ENCODE measurements around the gene HLA-DPB1.
A peak's percentile ranks its signal among the peaks of the same experiment; 100 is the strongest.
"Not testable (repeated sequence)": the region's sequence is repeated elsewhere in the genome, so short reads cannot be mapped to it uniquely, and the experiment has no call there.

HLA-DPB1 gene

DNA sequence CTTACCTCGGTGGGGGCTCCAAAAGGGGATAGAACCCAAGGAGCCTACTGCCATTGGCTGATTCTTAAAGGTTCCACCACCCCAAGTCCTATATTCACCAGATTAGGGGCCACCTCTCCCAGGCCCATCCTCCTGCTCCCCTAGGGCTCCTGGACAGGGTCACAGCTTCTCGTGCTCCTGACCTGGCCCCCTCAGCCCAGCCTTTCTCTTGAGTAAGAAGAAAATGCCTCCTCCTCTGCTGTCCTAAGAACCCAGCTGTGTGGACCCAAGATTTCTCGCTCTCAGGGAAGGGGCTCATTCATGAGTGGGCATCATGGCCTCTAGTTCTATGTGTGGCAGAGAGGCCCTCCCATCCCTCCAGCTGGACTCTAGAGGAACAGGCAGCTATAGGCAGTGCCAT is 16.6 kb downstream of the HLA-DPB1 start:
- no peak for TF ChIP-seq JUND (IDR thresholded peaks at IDR 0.05; ENCODE audit: low read depth)
- in situ Hi-C loops (cut with HindIII; ENCODE audit: low pct_unique_long_range_greater_than_20kb, low sequenced_read_pairs): no loop called here
- no peak for DNase-seq (ENCODE audit: low read depth in 1 of 2, low spot score in 1 of 2)

DNA sequence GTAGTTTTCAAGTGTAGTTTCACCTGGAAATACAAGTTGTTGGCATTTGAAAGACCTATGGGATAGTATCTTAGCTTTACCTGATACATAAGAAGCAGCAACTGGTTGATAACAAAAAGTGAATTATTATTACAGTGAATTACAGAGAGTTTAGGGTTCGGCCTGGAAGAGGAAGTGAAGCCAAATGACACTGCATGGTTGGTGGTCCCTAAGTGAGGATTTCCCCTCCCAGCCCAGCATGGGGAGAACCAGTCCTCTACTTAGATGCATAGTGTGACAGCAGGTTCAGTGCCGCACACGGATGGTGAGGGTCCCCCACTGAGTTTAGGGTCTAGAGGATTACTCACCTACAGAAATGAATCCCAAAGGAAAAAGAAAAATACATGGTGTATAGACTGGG is 18.1 kb downstream of the HLA-DPB1 start:
- DNase-seq (ENCODE audit: low read depth in 1 of 2, low spot score in 1 of 2): no peak
- TF ChIP-seq JUND (IDR thresholded peaks at IDR 0.05; ENCODE audit: low read depth): no peak
- in situ Hi-C loops (cut with HindIII; ENCODE audit: low pct_unique_long_range_greater_than_20kb, low sequenced_read_pairs): no loop called here

- in situ Hi-C loops (cut with HindIII; ENCODE audit: low pct_unique_long_range_greater_than_20kb, low sequenced_read_pairs): no loop called here
- TF ChIP-seq JUND (IDR thresholded peaks at IDR 0.05; ENCODE audit: low read depth): no peak
- DNase-seq (ENCODE audit: low read depth in 1 of 2, low spot score in 1 of 2): no peak
Measured at GRCh38 chr6:33095681-33096080, 19.9 kb downstream of the HLA-DPB1 start.

- in situ Hi-C loops (cut with HindIII; ENCODE audit: low pct_unique_long_range_greater_than_20kb, low sequenced_read_pairs): not testable (repeated sequence)
- DNase-seq (ENCODE audit: low read depth in 1 of 2, low spot score in 1 of 2): peak in 1 of 2 experiments; percentile 29
Measured at GRCh38 chr6:33101121-33101737, 25.4 kb downstream of the HLA-DPB1 start.

DNA sequence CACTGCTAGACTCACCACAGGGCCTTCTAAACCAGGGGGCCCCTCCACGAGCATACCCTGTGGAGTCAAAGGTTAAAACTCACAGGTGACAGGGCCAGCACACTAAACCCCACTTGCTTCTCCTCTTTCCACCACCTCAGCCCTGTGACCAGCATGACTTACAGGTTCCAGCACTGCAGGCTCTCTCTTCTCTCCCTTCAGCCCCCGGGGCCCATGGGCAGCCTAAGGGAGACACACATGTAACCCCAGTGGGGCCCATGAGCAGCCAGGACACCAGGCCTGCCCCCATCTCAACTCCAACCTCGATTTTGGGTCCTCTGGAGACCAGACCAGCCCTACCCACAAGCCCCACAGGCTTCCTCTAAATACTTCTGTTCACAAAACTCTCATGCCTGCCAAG is 28.0 kb downstream of the HLA-DPB1 start:
- no peak for TF ChIP-seq JUND (IDR thresholded peaks at IDR 0.05; ENCODE audit: low read depth)
- in situ Hi-C loops (cut with HindIII; ENCODE audit: low pct_unique_long_range_greater_than_20kb, low sequenced_read_pairs): no loop called here
- DNase-seq (ENCODE audit: low read depth in 1 of 2, low spot score in 1 of 2): no peak

- in situ Hi-C loops (cut with HindIII; ENCODE audit: low pct_unique_long_range_greater_than_20kb, low sequenced_read_pairs): no loop called here
- no peak for DNase-seq (ENCODE audit: low read depth in 1 of 2, low spot score in 1 of 2)
- no peak for TF ChIP-seq JUND (IDR thresholded peaks at IDR 0.05; ENCODE audit: low read depth)
Measured at GRCh38 chr6:33104887-33105286, 29.1 kb downstream of the HLA-DPB1 start.

- TF ChIP-seq JUND (IDR thresholded peaks at IDR 0.05; ENCODE audit: low read depth): no peak
- DNase-seq (ENCODE audit: low read depth in 1 of 2, low spot score in 1 of 2): no peak
- in situ Hi-C loops (cut with HindIII; ENCODE audit: low pct_unique_long_range_greater_than_20kb, low sequenced_read_pairs): no loop called here
Measured at GRCh38 chr6:33105386-33105785, 29.6 kb downstream of the HLA-DPB1 start.

- in situ Hi-C loops (cut with HindIII; ENCODE audit: low pct_unique_long_range_greater_than_20kb, low sequenced_read_pairs): no loop called here
- TF ChIP-seq JUND (IDR thresholded peaks at IDR 0.05; ENCODE audit: low read depth): no peak
- peak in 1 of 2 experiments; percentile 28 for DNase-seq (ENCODE audit: low read depth in 1 of 2, low spot score in 1 of 2)
Measured at GRCh38 chr6:33105916-33106871, 30.4 kb downstream of the HLA-DPB1 start.

- DNase-seq (ENCODE audit: low read depth in 1 of 2, low spot score in 1 of 2): no peak
- in situ Hi-C loops (cut with HindIII; ENCODE audit: low pct_unique_long_range_greater_than_20kb, low sequenced_read_pairs): no loop called here
- TF ChIP-seq JUND (IDR thresholded peaks at IDR 0.05; ENCODE audit: low read depth): no peak
Measured at GRCh38 chr6:33107641-33108040, 31.9 kb downstream of the HLA-DPB1 start.

- DNase-seq (ENCODE audit: low read depth in 1 of 2, low spot score in 1 of 2): no peak
- no peak for TF ChIP-seq JUND (IDR thresholded peaks at IDR 0.05; ENCODE audit: low read depth)
- in situ Hi-C loops (cut with HindIII; ENCODE audit: low pct_unique_long_range_greater_than_20kb, low sequenced_read_pairs): no loop called here
Measured at GRCh38 chr6:33108307-33108706, 32.5 kb downstream of the HLA-DPB1 start.

GRCh38 chr6:33112148-33112547 is 36.4 kb downstream of the HLA-DPB1 start:
- DNase-seq (ENCODE audit: low read depth in 1 of 2, low spot score in 1 of 2): peak; percentile 76 to 87
- no peak for TF ChIP-seq JUND (IDR thresholded peaks at IDR 0.05; ENCODE audit: low read depth)
- in situ Hi-C loops (cut with HindIII; ENCODE audit: low pct_unique_long_range_greater_than_20kb, low sequenced_read_pairs): no loop called here

DNA sequence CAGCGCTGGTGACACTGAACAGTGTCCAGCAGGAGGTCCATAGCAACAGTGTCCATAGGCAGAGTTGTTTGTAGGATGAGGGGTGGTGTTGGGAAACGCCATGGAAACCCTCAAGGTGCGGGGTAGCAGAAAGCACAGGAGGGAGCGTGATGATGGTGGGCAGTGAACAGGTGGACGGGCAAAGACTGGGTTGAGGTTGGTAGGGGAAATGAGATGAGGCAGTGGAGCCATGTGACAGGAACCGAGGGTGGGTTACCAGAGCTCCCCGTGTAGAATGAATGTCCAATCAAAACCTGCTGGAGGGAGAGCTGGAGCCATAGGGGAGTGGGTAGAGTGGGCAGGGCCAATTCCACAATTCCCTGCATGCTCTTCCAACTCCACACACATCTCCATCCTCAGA is 38.0 kb downstream of the HLA-DPB1 start:
- no peak for DNase-seq (ENCODE audit: low read depth in 1 of 2, low spot score in 1 of 2)
- in situ Hi-C loops (cut with HindIII; ENCODE audit: low pct_unique_long_range_greater_than_20kb, low sequenced_read_pairs): no loop called here
- no peak for TF ChIP-seq JUND (IDR thresholded peaks at IDR 0.05; ENCODE audit: low read depth)

- no peak for TF ChIP-seq JUND (IDR thresholded peaks at IDR 0.05; ENCODE audit: low read depth)
- in situ Hi-C loops (cut with HindIII; ENCODE audit: low pct_unique_long_range_greater_than_20kb, low sequenced_read_pairs): no loop called here
- DNase-seq (ENCODE audit: low read depth in 1 of 2, low spot score in 1 of 2): no peak
Measured at GRCh38 chr6:33114406-33114805, 38.6 kb downstream of the HLA-DPB1 start.
